CD4-positive, CD25-positive, alpha-beta regulatory T cell (primary cell): ENCODE data around the gene ERBB4. TPM values are rescaled to one million over a fixed set of nuclear protein-coding genes. Genes with fewer than 3 reads are reported as not detected.

Experiments
- ATAC-seq, 2 donors: fragments of 150-1000 bp; cut with Tn5 transposase; one replicate each; pipeline ENCODE4 v1.10.0; 2021; ENCODE audit warnings: low read depth in 2 of 2, moderate number of reproducible peaks in 2 of 2, moderate library complexity in 1 of 2
- DNase-seq, 3 donors: peaks; one replicate each; pipeline versions ENCODE4 v3.0.0 to v3.0.0-alpha.2; 2012 to 2022; ENCODE audit warnings: mixed read lengths in 1 of 3
- H3K27ac ChIP-seq: one replicate; pipeline ENCODE4 v1.7.0; 2013; ENCODE audit warnings: mild to moderate bottlenecking, low read length; ENCODE audit not compliant: insufficient read depth, poor library complexity, severe bottlenecking
- H3K27me3 ChIP-seq: one replicate; pipeline ENCODE4 v1.7.0; 2013; ENCODE audit warnings: low read length; ENCODE audit not compliant: control insufficient read depth, insufficient read depth
- H3K36me3 ChIP-seq: one replicate; pipeline ENCODE4 v1.7.0; 2013; ENCODE audit warnings: mild to moderate bottlenecking, low read length, moderate library complexity; ENCODE audit not compliant: control insufficient read depth, insufficient read depth
- H3K4me1 ChIP-seq: 2 replicates; pipeline ENCODE4 v1.7.0; 2013; ENCODE audit warnings: mild to moderate bottlenecking, low read length; ENCODE audit not compliant: insufficient read depth, control insufficient read depth, poor library complexity, severe bottlenecking
- H3K4me3 ChIP-seq: one replicate; pipeline ENCODE4 v1.7.0; 2013; ENCODE audit warnings: low read depth, mild to moderate bottlenecking, low read length, moderate library complexity
- H3K9me3 ChIP-seq, 2 experiments: 1 replicate in 1 of 2; 2 replicates in 1 of 2; pipeline ENCODE4 v1.7.0; 2013; ENCODE audit warnings: low read length in 2 of 2, mild to moderate bottlenecking in 1 of 2, moderate library complexity in 1 of 2; ENCODE audit not compliant: control insufficient read depth in 2 of 2
- H3K27ac Mint-ChIP-seq, 3 donors: one replicate each; pipeline ENCODE4 v1.8.0; 2020 to 2022; ENCODE audit warnings: mild to moderate bottlenecking in 3 of 3, mixed read lengths in 3 of 3, moderate library complexity in 2 of 3
- H3K27me3 Mint-ChIP-seq: one replicate; pipeline ENCODE4 v1.8.0; 2022; ENCODE audit warnings: mild to moderate bottlenecking, mixed read lengths
- H3K36me3 Mint-ChIP-seq: one replicate; pipeline ENCODE4 v1.8.0; 2020; ENCODE audit warnings: mixed read lengths
- H3K4me1 Mint-ChIP-seq, 4 donors: one replicate each; pipeline ENCODE4 v1.8.0; 2020 to 2022; ENCODE audit warnings: mixed read lengths in 4 of 4, mild to moderate bottlenecking in 1 of 4
- H3K4me3 Mint-ChIP-seq, 4 donors: one replicate each; pipeline ENCODE4 v1.8.0; 2020 to 2022; ENCODE audit warnings: mild to moderate bottlenecking in 4 of 4, mixed read lengths in 4 of 4, moderate library complexity in 3 of 4
- H3K9me3 Mint-ChIP-seq, 7 donors: one replicate each; pipeline ENCODE4 v1.8.0; 2020 to 2022; ENCODE audit warnings: mixed read lengths in 7 of 7, mild to moderate bottlenecking in 3 of 7, moderate library complexity in 2 of 7
- polyA plus RNA-seq, 4 donors: library from polyadenylated mRNA; unstranded; fragments of 300-500 nt; fragmentation: Illumina TruSeq; gene quantifications; one replicate each; pipeline ENCODE4 v1.2.3, GENCODE V29; 2021
- total RNA-seq: library from RNA; stranded (reverse); gene quantifications from one replicate; pipeline ENCODE4 v1.2.3, GENCODE V29; 2022

The ERBB4 gene
- total and polyA plus RNA-seq, 5 donors from 2014 or later = not detected

DNA sequence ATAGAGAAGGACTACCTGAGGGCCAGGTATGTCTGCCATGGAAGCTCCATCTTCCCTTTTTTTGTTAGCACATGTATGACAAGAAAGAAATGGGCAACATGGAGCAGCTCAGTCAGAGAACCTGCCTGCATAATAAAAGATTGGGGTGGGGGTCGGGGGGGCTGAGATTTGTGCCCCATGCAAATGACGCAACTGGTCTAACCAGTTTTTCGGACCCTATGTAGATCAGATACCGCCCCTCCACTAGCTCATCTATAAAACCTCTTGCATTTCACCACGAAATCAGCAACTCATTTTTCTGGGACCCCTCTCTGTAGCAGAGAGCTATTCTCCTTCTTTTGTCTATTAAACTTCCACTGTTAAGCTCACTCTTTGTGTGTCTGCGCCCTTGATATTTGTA lies 657.2 kb downstream of the ERBB4 start:
- no peak for ATAC-seq
- no peak for DNase-seq
- H3K4me3 Mint-ChIP-seq = no peak overlapping the region
- no peaks in the 10 kb centered on the region for H3K36me3 ChIP-seq
- H3K9me3 Mint-ChIP-seq = peaks cover 0 to 12% (median 3%) of the 10 kb centered on the region in 7 donors
- H3K27ac Mint-ChIP-seq = no peak overlapping the region
- no peaks in the 10 kb centered on the region for H3K9me3 ChIP-seq
- no peak overlapping the region for H3K4me3 ChIP-seq
- H3K4me1 ChIP-seq = no peaks in the 10 kb centered on the region
- no peaks in the 10 kb centered on the region for H3K36me3 Mint-ChIP-seq
- no peaks in the 10 kb centered on the region for H3K4me1 Mint-ChIP-seq
- H3K27me3 ChIP-seq = no peaks in the 10 kb centered on the region
- no peak overlapping the region for H3K27ac ChIP-seq
- no peaks in the 10 kb centered on the region for H3K27me3 Mint-ChIP-seq

DNA sequence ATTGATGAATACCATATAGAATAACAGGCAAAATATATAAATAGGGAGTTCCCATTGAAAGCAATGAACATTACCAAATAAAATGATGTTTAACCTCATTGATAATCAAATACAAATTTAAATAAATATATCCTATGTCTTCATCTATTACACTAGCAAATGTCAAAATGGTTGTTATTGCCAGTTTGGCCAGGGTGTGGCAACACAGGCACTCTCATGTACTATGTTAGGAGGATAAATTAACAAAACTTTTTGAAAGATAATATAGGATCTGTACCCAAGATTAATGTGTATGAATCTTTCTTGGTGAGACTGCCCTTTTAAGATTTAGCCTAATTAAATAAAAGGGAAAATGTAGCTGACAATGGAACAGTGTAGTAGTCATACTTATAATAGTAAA lies 659.3 kb downstream of the ERBB4 start:
- Mint-ChIP-seq H3K27me3 (no peaks in the 10 kb centered on the region), H3K4me1 (no peaks in the 10 kb centered on the region), H3K9me3 (peaks cover 0 to 12% (median under 1%) of the 10 kb centered on the region in 7 donors), H3K27ac (no peak overlapping the region), H3K4me3 (no peak overlapping the region), H3K36me3 (no peaks in the 10 kb centered on the region)
- Histone ChIP-seq H3K4me3 (no peak overlapping the region), H3K4me1 (no peaks in the 10 kb centered on the region), H3K9me3 (no peaks in the 10 kb centered on the region), H3K27ac (no peak overlapping the region), H3K36me3 (no peaks in the 10 kb centered on the region), H3K27me3 (no peaks in the 10 kb centered on the region)
- ATAC-seq (no peak), DNase-seq (no peak)

DNA sequence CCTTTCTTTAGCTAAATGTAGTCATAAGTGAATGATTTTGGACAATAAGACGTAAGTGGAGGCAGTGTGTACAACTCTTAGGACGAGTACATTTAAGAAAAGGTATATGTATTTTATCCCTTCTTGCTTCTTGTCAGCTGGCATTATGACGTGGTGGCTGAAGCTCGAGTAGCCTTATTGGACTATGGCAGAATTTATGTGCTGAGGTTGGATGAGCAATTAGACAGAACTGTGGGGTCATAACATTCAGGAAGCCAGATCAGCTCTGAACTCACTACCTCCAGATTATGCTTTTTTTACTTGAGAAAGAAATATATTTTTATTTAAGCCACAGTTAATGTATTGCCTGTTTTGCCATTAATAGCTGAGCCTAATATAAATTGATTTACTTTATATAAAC lies 661.5 kb downstream of the ERBB4 start:
- no peaks in the 10 kb centered on the region for H3K4me1 Mint-ChIP-seq
- H3K27ac Mint-ChIP-seq = no peak overlapping the region
- H3K27me3 Mint-ChIP-seq = no peaks in the 10 kb centered on the region
- Histone ChIP-seq H3K9me3 (no peaks in the 10 kb centered on the region), H3K4me3 (no peak overlapping the region), H3K27me3 (no peaks in the 10 kb centered on the region), H3K4me1 (no peaks in the 10 kb centered on the region), H3K27ac (no peak overlapping the region), H3K36me3 (no peaks in the 10 kb centered on the region)
- H3K36me3 Mint-ChIP-seq = no peaks in the 10 kb centered on the region
- no peak for DNase-seq
- no peak overlapping the region for H3K4me3 Mint-ChIP-seq
- ATAC-seq = no peak
- H3K9me3 Mint-ChIP-seq = peaks cover 0 to 8% (median 2%) of the 10 kb centered on the region in 7 donors

DNA sequence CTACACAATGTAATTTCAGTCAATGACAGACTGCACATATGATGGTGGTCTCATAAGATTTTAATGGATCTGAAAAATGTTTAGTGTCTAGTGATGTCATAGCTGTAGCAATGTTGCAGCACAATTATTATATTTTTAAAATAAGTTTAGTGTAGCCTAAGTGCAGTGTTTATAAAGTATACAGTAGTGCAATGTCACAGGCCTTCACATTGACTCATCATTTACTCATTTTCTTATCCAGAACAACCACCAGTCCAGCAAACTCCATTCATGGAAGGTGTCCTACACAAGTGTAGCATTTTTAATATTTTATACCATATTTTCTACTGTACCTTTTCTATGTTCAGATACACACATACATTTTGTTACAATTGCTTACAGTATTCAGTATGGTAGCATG lies 663.1 kb downstream of the ERBB4 start:
- H3K4me1 ChIP-seq = no peaks in the 10 kb centered on the region

DNA sequence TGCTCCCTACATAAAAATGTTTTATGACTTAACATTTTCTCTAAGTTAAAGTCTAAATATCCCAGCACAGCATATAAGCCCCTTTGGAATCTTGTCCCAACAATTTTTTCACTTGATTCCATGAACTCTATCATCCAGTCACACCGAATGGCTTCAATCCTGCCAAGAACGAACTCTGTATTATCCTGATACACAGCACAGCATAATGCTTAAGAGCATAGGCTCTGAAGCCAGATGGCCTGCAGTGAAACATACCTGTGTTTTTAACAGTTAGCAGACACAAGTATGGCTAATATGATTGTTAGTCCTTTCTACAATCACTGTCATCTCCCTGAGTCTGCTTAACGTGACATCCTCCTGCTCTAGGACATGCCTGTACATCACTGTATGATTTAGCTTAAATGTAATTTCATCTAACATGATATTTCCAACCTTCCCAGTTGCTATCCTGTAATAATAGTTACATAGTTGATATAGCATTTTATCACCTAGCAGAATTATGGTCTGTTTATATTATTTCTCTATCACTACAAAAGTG lies 669.5 kb downstream of the ERBB4 start:
- no peak overlapping the region for H3K27ac Mint-ChIP-seq
- no peaks in the 10 kb centered on the region for H3K36me3 Mint-ChIP-seq

More for the DNA sequence above, 663.1 kb downstream of the ERBB4 start:
- no peaks in the 10 kb centered on the region for H3K36me3 Mint-ChIP-seq
- no peak overlapping the region for H3K4me3 Mint-ChIP-seq
- H3K27ac Mint-ChIP-seq = no peak overlapping the region
- ATAC-seq (no peak), DNase-seq (no peak)
- H3K9me3 ChIP-seq = no peaks in the 10 kb centered on the region
- H3K36me3 ChIP-seq = no peaks in the 10 kb centered on the region
- no peak overlapping the region for H3K27ac ChIP-seq
- no peak overlapping the region for H3K4me3 ChIP-seq
- H3K9me3 Mint-ChIP-seq = peaks cover 0 to 8% (median 2%) of the 10 kb centered on the region in 7 donors
- H3K27me3 Mint-ChIP-seq = no peaks in the 10 kb centered on the region
- no peaks in the 10 kb centered on the region for H3K4me1 Mint-ChIP-seq
- no peaks in the 10 kb centered on the region for H3K27me3 ChIP-seq

DNA sequence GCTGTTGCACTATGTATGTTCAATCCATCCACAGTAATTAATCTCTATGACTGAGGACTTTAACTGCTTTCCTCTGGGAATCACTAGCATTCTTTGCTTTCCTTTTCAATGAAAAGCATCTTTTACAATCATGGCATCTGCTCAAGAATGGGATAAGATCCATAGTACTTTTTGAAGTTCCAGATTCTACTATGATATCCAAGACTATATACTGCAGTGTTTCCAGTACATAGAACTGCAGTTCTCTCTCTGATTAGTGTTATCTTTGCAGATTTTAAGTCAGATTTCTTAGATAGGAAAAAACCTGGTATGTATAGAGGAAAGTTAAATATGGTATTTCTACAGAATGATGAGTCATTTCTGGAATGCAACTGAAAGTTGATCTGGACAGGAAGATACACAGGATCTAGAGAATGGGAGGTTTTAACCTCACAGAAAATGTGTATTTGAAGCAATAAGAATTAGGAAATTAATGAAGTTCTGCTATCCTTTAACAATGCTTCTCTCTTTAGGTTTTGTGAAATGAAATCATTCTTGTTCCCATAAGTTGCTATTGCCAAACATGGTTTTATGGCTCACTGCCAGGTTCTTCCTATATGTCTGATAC lies 670.7 kb downstream of the ERBB4 start:
- Mint-ChIP-seq H3K4me3 (no peak overlapping the region), H3K9me3 (peaks cover 0 to 4% (median 2%) of the 10 kb centered on the region in 7 donors), H3K27ac (no peak overlapping the region), H3K27me3 (no peaks in the 10 kb centered on the region), H3K36me3 (no peaks in the 10 kb centered on the region), H3K4me1 (no peaks in the 10 kb centered on the region)
- Histone ChIP-seq H3K27ac (no peak overlapping the region), H3K4me3 (no peak overlapping the region), H3K27me3 (no peaks in the 10 kb centered on the region), H3K4me1 (no peaks in the 10 kb centered on the region), H3K9me3 (no peaks in the 10 kb centered on the region), H3K36me3 (no peaks in the 10 kb centered on the region)
- DNase-seq = no peak
- no peak for ATAC-seq

More for the DNA sequence above, 669.5 kb downstream of the ERBB4 start:
- DNase-seq (no peak), ATAC-seq (no peak)
- H3K27ac ChIP-seq = no peak overlapping the region
- Mint-ChIP-seq H3K9me3 (peaks cover 0 to 3% (median under 1%) of the 10 kb centered on the region in 7 donors), H3K4me1 (no peaks in the 10 kb centered on the region), H3K4me3 (no peak overlapping the region), H3K27me3 (no peaks in the 10 kb centered on the region)
- no peak overlapping the region for H3K4me3 ChIP-seq
- no peaks in the 10 kb centered on the region for H3K36me3 ChIP-seq
- no peaks in the 10 kb centered on the region for H3K4me1 ChIP-seq
- no peaks in the 10 kb centered on the region for H3K9me3 ChIP-seq
- H3K27me3 ChIP-seq = no peaks in the 10 kb centered on the region

DNA sequence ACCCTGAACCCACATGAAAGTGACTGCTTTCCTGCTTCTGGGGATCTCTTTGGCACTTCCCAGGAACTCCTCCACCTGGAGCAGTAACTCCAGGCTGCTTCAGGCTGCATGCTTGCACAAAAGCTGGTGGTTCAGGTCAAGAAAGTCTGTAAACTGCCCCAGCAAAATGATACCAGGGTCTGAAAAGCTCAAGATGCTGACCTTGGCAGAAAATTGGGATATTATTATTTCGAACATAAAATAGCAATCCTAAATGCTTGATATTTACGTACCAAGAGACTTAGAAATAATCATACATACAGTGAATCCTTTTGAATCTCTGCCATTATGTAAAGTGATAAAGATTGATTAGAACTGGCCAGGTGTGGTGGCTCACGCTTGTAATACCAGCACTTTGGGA lies 674.3 kb downstream of the ERBB4 start:
- no peaks in the 10 kb centered on the region for H3K9me3 ChIP-seq
- DNase-seq (no peak), ATAC-seq (no peak)
- H3K4me3 Mint-ChIP-seq = no peak overlapping the region
- H3K4me3 ChIP-seq = no peak overlapping the region
- H3K27me3 Mint-ChIP-seq = no peaks in the 10 kb centered on the region
- no peaks in the 10 kb centered on the region for H3K4me1 Mint-ChIP-seq
- no peaks in the 10 kb centered on the region for H3K36me3 Mint-ChIP-seq
- peaks cover 0 to 4% (median 0%) of the 10 kb centered on the region in 7 donors for H3K9me3 Mint-ChIP-seq
- no peaks in the 10 kb centered on the region for H3K36me3 ChIP-seq
- no peaks in the 10 kb centered on the region for H3K4me1 ChIP-seq
- no peak overlapping the region for H3K27ac ChIP-seq
- H3K27me3 ChIP-seq = no peaks in the 10 kb centered on the region
- no peak overlapping the region for H3K27ac Mint-ChIP-seq

DNA sequence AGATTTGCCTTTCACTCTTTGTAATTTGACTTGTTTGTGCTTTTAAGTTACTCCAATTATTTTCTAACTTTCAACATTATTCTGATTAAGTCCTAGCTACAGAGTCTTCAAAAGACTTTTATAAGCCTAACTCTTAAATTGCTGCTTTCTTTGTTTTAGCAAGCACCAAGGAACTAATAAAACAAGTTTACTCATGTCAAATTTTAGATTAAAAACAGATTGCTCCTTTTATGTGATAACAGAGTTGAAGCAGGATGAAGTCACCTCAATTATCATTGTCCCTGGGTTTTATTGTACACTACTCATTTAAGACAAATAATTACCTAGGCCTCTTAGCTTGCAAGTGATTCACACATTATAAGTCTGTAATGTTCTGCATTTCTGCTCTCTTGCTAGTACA lies 678.4 kb downstream of the ERBB4 start:
- no peaks in the 10 kb centered on the region for H3K27me3 ChIP-seq
- no peaks in the 10 kb centered on the region for H3K4me1 ChIP-seq
- ATAC-seq = no peak
- DNase-seq = no peak
- Mint-ChIP-seq H3K27ac (no peak overlapping the region), H3K4me1 (no peaks in the 10 kb centered on the region), H3K9me3 (peaks cover 0 to 4% (median 2%) of the 10 kb centered on the region in 7 donors), H3K27me3 (no peaks in the 10 kb centered on the region), H3K4me3 (no peak overlapping the region), H3K36me3 (no peaks in the 10 kb centered on the region)
- H3K36me3 ChIP-seq = no peaks in the 10 kb centered on the region
- no peak overlapping the region for H3K27ac ChIP-seq
- no peaks in the 10 kb centered on the region for H3K9me3 ChIP-seq
- H3K4me3 ChIP-seq = no peak overlapping the region
